GM12872 (cell line): ENCODE data around the gene ASB2.

Source experiments
- TF ChIP-seq, protein P1 (sequence below): IDR thresholded peaks from 3 replicates; pipeline ENCODE4 v1.5.1; 2011; ENCODE audit warnings: low read depth, mild to moderate bottlenecking, low read length, moderate library complexity; ENCODE audit not compliant: insufficient read depth

ASB2 gene

DNA sequence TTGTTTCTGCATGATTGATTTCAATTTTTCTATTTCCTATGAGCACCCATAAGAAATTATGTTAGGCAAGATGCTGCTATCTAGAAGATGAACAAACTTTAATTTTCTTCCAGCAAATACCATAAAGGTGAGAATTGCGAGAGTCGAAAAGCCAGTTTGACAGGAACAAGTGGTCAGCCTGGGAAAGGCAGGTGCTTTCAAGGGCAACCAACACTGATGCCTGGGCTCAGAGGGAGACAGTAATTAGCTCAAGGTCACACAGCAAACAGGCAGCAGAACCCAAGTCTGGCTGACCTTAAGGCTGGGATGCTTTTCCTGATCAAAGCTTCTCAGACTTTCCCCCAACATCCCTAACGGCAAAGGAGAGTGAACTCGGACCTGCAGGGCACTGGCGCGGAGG, 43.0 kb upstream of the ASB2 start:
- TF ChIP-seq, protein P1, sequence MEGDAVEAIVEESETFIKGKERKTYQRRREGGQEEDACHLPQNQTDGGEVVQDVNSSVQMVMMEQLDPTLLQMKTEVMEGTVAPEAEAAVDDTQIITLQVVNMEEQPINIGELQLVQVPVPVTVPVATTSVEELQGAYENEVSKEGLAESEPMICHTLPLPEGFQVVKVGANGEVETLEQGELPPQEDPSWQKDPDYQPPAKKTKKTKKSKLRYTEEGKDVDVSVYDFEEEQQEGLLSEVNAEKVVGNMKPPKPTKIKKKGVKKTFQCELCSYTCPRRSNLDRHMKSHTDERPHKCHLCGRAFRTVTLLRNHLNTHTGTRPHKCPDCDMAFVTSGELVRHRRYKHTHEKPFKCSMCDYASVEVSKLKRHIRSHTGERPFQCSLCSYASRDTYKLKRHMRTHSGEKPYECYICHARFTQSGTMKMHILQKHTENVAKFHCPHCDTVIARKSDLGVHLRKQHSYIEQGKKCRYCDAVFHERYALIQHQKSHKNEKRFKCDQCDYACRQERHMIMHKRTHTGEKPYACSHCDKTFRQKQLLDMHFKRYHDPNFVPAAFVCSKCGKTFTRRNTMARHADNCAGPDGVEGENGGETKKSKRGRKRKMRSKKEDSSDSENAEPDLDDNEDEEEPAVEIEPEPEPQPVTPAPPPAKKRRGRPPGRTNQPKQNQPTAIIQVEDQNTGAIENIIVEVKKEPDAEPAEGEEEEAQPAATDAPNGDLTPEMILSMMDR, result no peak

DNA sequence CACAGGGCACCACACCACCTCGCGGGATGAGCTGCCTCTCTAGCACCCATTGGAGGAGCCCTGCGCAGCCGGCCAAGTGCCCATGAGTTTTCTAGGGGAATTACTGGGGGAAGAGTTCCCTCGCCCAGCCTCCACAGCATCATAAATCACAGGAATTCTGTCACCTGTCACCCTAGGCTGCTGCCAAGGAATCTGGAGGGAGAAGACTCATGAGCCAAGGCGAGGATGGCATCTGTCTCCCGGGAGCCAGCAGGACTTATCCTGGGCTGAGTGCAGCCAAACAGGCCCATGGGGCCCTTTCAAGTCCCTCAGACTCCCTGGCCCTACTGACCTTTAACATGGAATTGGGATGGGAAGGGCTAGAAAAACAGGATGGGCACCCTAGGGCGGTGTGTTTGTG, 41.9 kb upstream of the ASB2 start:
- TF ChIP-seq, protein P1, result no peak

DNA sequence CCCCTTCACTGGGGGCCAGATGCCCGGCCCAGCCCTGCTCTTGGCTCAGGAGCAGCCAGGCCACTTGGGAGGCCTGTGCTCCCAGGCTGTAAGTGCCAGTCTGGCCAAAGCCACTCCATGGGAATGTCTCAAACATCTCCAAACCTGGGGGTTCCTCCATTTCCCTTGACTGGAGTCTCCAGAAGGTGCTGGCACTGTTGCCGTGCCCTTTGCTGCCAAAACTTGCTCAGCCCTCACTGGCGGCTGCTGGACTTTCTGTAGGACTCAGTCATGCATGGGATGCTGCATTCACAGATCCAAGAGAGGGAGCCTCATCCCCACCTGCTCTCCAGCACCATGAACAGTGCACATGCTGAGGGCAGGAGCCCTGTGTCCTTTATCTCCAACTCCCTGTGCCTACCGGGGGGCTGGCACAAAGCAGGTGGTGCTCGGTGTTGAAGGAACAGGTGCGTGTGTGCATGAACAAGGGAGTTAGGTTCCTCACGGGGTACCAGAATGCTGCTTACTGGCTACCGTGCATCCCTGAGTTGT, 40.1 kb upstream of the ASB2 start:
- TF ChIP-seq, protein P1, result no peak

DNA sequence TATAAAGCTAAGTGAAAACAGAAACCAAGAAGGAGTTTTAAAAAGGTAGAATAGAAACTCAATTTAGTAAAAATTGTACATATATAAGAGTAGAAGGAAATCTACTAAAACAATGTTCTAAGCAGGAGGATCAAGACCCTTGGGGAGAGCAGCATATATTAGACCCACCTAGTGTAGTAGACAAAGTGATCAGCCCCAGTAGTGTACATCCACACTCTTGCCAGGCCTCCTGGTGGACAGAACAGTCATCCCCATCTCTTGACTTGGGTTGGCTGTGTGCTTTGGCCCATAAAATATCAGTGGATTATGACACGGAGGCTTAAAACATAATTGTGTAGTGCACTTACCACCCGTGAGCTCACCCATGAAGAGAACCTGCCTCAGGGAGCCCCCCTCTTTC, 38.9 kb upstream of the ASB2 start:
- TF ChIP-seq, protein P1, result no peak

DNA sequence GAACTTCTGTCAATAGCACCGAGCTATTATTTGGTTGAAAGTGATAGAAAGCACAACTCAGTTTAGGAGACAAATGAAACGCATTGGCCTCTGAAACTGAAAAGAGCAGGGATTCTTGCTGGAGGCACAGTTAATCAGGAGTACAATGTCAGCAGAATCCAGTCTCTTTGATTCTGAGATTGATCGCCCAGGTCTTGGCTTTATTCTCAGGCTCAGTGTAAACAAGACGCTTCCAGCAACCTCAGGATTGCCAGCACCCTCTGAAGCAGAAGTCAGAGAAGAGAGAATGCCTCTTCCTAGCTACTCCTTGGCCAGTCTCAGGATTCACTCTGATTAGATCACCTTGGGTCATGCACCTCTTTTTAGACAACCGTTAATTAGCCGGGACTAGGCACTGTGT, 38.0 kb upstream of the ASB2 start:
- TF ChIP-seq, protein P1, result no peak

DNA sequence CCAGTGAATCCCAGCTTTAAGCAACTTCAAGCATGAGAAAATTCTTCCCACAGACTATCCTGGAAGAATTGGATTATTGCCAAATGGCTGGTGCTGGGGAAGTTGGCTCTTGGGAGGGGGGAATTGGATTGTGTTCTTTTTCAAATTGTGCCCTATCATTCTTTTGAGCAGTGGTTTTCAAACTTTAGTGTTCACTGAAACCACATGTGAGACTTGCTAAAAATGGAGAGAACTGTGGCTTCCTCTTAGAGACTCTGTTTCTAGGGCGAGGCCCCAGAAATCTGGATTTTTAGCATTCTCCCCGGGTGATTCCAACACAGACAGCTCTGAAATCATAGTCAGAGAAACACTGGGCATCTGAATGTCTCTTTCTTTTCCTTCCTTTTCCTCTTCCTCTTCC, 35.4 kb upstream of the ASB2 start:
- TF ChIP-seq, protein P1, result no peak

DNA sequence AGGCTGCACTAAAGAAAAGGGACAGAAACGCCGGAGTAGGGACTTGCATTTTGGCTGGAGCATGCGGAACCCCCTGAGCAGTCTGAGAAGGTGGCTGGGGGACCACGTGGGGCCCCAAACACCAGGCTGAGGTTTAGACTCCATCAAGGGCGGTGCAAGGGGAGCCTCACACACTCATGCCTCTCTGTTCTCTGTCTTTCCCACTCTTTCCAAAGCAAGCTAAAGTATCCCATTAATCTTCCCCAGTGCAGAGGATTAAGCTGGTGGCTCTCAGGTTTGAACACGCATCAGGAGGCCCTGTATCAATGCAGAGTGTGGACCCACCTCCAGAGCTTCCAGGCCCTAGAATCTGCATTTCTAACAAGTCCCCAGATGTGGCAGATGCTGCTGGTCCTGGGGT, 34.3 kb upstream of the ASB2 start:
- TF ChIP-seq, protein P1, result no peak
